ENCODE data around the gene L3MBTL2. TPM values are rescaled to one million over a fixed set of nuclear protein-coding genes. Genes with fewer than 3 reads are reported as not detected.

The L3MBTL2 gene
- total and polyA plus RNA-seq, 10 of the 15 experiments (the other 5 are each of a cell fraction or from before 2014, with no cell fraction given) = 13.2 to 37.6 (median 28.2) TPM

DNA sequence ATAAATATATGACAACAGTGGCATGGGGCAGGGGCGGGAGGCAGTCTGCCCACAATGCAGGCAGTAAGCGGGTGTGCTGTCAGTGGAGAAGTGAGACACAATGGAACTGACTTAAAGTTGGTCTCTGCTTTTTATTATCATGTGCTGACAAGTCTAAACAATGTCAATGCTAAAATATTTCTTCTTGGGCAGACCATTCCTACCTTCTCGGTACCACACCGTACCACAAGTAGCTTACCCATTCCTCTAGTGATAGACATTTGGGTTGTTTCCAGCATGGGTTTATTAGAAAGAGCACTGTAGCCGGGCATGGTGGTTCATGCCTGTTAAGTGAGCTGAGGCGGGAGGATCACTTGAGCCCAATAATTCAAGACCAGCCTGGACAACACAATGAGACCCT, 38.2 kb downstream of the L3MBTL2 start:
- no peaks in the 10 kb centered on the region for H3K27me3 ChIP-seq (replicated peaks in 1 of 2; ENCODE audit: control insufficient read depth in 2 of 2, insufficient read depth in 2 of 2, low read length in 1 of 2)
- FAIRE-seq (no peak), DNase-seq (ENCODE audit: low read depth, low spot score) (no peak), ATAC-seq (no peak)
- H3K4me3 ChIP-seq = no peak overlapping the region
- TF ChIP-seq HDAC2 (IDR thresholded peaks at IDR 0.05) (no peak), RBBP5 (conservative IDR thresholded peaks at IDR 0.05) (no peak), BRCA1 (IDR thresholded peaks at IDR 0.05; ENCODE audit: low read depth, low read length) (no peak), SMARCA5 (IDR thresholded peaks at IDR 0.05) (no peak), PRDM15 (CRISPR knock-in tag; IDR thresholded peaks at IDR 0.05) (no peak), HDGF (IDR thresholded peaks at IDR 0.05) (no peak), NR2F1 (conservative IDR thresholded peaks at IDR 0.05) (no peak), GABPA (IDR thresholded peaks at IDR 0.05; ENCODE audit: low read depth) (no peak), ZBED1 (IDR thresholded peaks at IDR 0.05; ENCODE audit: borderline replicate concordance) (no peak), IRF4 (IDR thresholded peaks at IDR 0.05; ENCODE audit: low read depth, low read length) (no peak), CTCF (IDR thresholded peaks at IDR 0.05 in 2 of 3, conservative IDR thresholded peaks at IDR 0.05 in 1 of 3; ENCODE audit: control insufficient read depth in 2 of 3, extremely low read depth in 1 of 3, insufficient read depth in 1 of 3, low read depth in 3 of 3, low read length in 3 of 3) (no peak), EP300 (IDR thresholded peaks at IDR 0.05; ENCODE audit: borderline replicate concordance in 1 of 2, control insufficient read depth in 1 of 2, low read depth in 2 of 2, low read length in 2 of 2) (no peak), RAD21 (IDR thresholded peaks at IDR 0.05; ENCODE audit: insufficient read depth, low read depth, low read length) (no peak), SPI1 (IDR thresholded peaks at IDR 0.05; ENCODE audit: borderline replicate concordance, insufficient read depth, low read depth, low read length) (no peak), ZSCAN29 (IDR thresholded peaks at IDR 0.05) (no peak)
- peaks cover 3 to 20% of the 10 kb centered on the region in 2 experiments; a peak in 2 of 4 replicates for H3K36me3 ChIP-seq (ENCODE audit: control insufficient read depth in 2 of 2, insufficient read depth in 2 of 2, low read length in 1 of 2)
- ChIA-PET SMC1A (ENCODE audit: uncharacterized antibody, unreplicated experiment) (interaction anchor here (1.7 kb wide), 1 partner anchor 320 kb away, joined by 5 read pairs; no protein-coding TSS in a partner anchor), CTCF (interaction anchor here (2.3 kb wide), 1 partner anchor 320 kb away, joined by 14 read pairs; no protein-coding TSS in a partner anchor), RAD21 (ENCODE audit: unreplicated experiment) (no interaction called here), POLR2A (no interaction called here)
- no peak overlapping the region for H3K27ac ChIP-seq (ENCODE audit: control insufficient read depth, insufficient read depth)
- intact Hi-C loops (cut with micrococcal nuclease; ENCODE audit: unreplicated experiment) (no loop called here), in situ Hi-C loops (cut with MboI) (no loop called here)
- no peaks in the 10 kb centered on the region for H3K4me1 ChIP-seq (ENCODE audit: control insufficient read depth, insufficient read depth, low read length)
- no peaks in the 10 kb centered on the region for H4K20me1 ChIP-seq (ENCODE audit: control insufficient read depth, insufficient read depth)
- no peaks in the 10 kb centered on the region for H3K79me2 ChIP-seq (ENCODE audit: control insufficient read depth, insufficient read depth, low read length)
- 87% methylated on average over 6 of the region's 6 CpGs for WGBS (ENCODE audit: insufficient coverage, insufficient replicate concordance, low lambda C conversion rate, missing lambda C conversion rate)
- H3K9me3 ChIP-seq (replicated peaks; ENCODE audit: control insufficient read depth, insufficient read depth, low read length) = no peaks in the 10 kb centered on the region
- no TSS peak for BruUV-seq (replicated peaks)
- no peak overlapping the region for H3K9ac ChIP-seq (ENCODE audit: control insufficient read depth, insufficient read depth, low read length)
- no peak overlapping the region for H3K4me2 ChIP-seq (ENCODE audit: control insufficient read depth, insufficient read depth)
- no peak overlapping the region for H2AFZ ChIP-seq (ENCODE audit: control insufficient read depth, low read depth, low read length)

All from GM12878 (cell line).